ENCODE measurements around the gene BRD7.

The BRD7 gene

DNA sequence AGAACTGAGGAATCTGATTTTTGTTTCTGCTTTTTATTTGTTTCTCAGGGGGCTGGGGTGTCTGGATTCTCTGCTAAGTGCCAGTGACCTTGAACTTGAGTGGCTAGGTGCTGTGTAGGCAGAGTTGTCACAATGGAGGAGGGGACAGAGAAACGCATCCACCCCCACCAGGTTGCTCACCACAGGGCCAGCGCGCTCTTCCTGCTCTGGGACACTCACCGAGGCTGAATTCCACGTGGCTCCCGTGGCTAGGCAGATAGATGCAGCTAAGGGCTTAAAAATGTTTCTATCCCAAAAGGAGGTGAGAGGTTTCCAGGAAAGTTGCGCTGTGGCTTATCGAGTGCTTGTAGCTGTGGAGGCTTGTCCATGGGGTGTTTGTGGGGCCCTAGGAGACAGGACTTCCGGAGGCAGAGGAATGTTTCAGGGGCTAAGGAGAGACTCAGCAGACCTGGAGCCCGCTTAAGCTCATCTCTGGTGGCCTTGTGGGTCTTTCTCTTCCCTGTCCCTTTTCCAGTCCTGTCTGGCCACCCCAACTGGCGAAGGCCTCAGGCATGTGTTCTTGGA is 65.7 kb downstream of the BRD7 start:
- DNase-seq = no peak

DNA sequence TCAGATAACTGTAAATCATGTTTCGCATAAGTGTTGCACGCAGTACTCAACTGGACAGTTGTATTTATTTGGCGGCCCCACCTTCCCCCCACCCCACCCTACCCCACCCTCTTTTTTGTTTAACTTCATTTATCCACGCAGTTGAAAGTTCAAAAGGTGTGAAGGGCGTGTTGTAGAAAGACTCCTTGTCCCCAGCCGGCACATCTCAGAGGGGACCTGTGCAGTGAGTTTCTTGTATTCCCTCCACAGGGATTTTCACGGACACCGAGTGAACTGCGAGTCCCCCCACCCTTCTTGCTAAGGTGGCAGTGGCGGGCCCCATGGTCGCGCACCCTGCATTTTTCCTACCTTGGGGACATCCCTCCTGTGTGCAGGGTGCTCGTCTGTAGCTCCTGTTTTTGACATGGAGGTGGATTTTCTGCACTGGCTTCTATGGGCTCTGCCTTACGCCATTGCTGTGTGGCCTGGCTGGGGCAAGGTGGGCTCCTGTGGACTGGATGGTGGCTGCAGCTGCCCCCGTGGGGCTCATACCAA is 66.2 kb downstream of the BRD7 start:
- DNase-seq = no peak

DNA sequence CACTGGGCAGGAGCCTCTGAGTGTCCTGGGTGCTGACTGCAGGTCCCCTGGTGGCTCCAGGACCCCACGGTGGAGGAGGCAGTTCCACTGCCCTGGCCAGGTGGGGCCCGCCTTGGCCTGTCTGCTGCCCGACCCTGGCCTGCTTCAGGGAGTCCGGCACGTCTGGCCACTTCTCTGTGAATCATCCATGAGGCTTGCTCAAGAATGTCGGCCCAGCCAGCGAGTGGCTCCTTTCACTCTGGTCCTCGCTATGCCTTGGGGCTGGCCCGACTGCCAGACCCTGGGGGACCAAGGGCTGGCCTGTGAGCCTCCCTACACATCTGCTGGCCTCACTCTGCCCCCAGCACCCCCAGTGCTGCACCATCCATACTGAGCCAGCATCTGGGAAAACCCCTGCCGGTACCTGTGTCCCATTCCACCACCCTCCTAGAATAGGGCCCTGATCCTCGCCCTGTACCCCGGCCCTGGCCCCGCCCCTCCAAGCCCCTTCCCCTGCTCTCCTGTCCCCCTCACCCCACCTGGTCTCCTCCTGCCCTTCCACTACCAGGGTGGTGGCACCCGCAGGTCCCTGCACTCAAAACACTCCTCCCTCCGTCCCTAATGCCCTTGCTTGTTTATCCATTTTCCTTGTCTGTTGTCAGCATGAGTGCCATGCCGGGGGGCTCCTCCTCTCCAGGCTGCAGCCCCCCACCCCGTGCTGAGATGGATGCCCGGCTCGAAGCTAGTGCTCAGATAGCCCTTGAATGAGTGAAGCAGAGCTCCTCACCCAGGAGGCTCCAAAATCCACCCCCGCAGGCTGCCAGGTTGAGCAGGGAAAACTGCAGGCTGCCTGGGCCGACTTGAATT is 66.9 kb downstream of the BRD7 start:
- DNase-seq = no peak

DNA sequence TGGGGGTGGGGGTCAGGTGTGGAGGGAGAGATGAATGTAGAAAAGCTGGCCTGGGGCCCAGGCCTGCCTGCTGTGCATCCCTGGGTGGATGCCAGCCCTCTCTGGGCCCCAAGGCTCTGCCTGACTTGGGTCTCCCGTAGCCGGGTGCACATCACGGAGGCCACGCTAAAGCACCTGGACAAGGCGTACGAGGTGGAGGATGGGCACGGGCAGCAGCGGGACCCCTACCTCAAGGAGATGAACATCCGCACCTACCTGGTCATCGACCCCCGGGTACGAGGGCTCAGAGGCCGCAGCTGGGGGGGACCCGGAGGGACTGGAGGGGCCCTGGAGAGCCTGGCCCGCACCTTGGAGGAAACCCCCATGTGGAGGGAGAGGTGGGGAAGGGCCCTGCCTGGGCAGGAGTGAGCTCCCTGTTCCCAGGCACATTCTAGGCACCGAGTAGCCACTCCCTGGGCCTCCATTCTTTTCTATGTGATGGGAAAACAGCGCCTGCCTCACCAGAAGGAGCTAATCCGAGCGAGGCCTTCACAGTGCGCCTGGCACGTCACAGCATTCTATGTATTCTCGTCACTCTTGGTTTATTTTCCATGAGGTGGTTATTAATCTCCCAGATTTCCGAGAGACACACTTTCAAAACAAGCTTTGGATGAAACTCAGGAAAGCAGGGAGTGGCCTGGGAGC is 67.7 kb downstream of the BRD7 start:
- DNase-seq = no peak

DNA sequence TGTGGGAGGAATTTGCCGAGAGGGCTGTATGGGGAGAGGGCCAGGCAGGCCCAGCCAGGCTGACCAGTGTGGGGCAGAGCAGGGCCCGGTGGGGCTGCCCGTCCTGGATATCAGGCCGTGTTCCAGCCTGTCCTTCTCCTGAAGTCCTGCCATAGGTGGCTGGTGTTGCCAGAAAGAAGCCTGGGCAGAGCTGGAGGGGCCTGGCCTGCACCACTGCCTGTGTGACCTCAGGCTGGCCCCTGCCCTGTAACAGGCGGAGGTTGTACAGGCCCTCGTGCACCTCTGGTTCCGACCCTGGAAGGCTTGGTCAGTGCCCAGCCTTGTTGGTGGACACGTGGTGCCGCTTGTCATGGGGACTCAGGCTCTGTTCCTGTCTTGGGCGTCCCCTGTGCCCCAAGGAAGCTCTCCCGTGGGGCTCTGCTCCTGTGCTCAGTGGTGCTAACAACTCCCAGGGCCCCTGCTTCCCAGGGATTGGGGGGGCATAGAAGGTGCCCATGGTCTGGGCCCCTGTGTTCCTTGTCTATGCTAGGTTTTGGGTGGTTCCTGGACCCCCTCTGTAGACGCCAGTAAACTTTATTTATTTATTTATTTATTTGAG is 69.2 kb downstream of the BRD7 start:
- DNase-seq = no peak

DNA sequence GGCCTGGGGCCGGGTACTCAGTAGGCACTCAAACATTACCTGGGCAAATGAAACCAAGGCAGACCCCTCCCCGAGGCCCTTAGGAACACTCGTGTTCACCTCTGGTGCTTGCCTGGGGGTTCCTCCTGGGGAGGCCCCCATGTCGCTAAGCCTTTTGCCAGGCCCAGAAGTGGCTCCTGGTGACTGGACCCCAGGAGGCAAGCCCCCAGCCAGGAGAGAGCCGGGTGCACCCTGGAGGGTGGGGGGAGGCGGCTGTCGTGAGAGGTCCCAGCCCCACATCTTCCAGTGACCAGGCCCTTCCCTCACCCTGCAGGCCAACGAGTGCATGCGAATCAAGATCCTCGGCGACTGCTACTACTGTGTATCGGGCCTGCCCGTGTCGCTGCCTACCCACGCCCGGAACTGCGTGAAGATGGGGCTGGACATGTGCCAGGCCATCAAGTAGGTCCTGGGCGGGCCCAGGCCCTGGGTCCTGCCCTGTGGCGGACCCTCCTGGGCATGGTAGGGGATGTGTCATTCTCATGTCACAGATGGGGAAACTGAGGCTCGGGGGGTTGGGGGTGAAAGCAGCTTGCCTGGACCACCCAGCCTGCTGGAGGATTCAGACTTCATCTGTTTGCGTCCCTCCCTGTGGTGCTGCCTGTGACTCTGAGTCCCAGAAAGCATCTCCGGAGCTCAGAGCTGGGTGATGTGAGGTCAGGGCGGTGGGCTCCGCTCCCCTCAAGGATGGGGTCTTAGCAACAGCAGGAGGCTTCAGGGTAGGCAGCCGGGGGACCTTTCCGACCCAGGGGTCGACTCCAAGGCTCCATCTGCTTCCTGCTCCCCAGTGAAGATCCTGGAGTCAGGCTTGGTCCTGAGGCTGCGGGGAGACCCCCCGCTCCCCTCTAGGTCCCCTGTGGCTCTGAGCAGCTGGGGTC is 69.9 kb downstream of the BRD7 start:
- no peak for DNase-seq

DNA sequence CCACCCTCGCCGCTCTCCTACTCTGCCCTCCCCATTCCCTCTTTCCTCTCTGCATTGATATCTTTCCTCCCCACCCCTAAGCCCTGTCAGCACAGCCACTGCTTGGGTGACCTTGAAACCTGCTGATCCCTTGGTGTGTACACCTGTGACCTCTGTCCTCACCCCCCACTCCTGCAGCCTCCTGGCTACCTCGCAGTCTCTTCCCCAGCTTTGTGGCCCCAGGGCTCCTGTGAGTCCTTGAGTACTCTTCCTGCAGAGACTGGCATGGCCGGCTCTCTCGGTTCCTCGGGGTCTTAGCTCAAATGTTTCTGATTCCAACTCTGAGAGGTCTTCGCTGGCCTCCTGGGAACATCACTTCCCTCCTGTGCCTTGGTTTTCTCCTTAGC is 70.7 kb downstream of the BRD7 start:
- DNase-seq = no peak

DNA sequence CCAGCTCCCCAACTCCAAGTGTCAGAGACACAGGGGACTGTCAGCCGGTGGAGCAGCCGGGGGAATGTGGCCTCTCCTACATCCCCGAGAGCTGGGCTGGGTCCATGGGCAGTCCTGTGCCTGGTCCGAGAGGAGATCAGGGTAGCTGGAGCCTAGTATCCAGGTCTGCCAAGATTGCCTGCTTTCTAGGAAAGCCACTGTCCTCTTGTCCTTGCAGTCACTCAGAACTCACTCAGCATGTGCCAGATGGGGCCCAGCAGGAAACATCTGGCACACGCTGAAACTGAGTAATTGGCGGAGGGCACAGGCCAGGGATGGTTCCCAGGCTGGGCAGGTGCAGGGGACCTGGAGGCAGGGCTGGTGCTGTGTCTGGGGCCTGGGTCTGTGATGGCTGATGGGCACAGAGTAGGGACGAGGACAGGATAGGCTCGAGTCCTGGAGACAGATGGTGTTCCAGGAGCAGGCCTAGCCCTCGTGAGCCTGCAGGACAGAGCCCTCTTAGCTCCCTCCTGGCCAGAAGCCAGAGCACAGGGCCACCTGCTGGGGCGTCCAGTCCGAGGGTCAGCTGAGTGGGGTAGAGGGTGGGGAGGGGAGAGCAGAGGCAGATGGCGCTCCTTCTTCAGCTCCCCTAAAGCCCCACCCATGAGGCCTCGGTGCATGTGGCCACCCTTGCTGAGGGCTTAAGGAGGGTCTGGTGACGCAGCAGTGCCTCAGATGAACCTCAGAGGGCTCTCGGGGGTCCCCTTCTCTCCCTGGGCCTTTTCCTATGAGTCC is 71.3 kb downstream of the BRD7 start:
- DNase-seq = peak; percentile 29

DNA sequence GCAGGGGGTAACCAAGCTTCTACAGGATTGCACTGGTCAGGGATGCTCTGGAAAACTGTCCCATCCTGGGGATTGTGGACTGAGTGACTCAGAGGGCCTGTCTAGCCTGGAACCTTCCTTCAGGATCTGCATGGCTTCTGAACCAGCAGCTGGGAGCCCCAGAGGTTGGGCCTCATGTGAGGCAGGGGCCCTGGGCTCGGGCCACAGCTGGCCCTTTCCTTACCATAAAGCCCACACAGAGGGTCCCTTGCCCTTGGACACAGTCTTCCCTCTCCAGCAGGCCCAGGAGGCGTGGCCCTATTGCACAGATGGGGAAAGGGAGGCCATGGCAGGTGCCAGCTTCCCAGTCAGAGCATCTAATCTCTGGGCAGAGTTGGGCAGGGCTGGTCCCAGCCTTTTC is 72.0 kb downstream of the BRD7 start:
- no peak for DNase-seq

DNA sequence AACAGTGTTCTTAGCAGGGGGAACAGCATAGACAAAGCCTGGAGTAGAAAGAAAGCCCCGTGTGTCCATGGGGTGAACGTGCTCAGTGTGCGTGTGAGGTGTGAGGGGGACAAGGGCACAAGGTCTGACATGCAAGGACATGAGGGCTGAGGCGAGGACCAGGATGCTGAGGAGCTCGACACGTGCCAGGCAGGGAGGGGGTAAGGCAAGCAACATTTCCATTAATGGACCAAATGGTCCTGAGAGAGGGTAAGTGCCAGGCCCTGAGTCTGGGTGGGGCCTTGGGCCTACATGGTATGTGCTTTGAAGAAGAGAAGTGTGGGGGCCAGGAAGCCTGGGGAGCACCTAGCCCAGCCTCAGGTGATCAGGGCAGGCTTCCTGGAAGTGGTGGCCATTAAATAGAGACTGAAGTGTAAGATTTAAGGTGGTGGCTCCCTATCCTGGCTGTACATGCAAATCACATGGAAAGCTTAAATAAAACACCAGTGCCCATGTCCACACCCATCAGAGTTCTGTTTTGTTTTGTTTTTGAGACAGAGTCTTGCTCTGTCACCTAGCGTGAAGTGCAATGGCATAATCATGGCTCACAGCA is 73.2 kb downstream of the BRD7 start:
- no peak for DNase-seq

DNA sequence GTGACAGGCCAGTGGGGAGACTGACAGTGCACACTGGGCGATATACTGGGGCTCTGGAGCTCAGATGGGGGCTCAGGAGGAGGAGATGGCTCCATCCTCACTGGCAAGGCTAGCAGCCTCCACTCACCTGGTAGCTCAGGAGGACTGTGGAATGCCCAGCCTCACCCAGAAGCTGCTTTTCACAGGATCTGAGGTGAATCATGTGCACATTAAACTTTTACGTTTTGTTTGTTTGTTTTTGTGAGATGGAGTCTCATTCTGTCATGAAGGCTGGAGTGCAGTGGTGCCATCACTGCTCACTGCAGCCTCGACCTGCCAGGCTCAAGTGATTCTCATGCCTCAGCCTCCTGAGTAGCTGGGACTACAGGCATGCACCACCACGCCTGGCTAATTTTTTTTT is 73.8 kb downstream of the BRD7 start:
- DNase-seq = no peak

DNA sequence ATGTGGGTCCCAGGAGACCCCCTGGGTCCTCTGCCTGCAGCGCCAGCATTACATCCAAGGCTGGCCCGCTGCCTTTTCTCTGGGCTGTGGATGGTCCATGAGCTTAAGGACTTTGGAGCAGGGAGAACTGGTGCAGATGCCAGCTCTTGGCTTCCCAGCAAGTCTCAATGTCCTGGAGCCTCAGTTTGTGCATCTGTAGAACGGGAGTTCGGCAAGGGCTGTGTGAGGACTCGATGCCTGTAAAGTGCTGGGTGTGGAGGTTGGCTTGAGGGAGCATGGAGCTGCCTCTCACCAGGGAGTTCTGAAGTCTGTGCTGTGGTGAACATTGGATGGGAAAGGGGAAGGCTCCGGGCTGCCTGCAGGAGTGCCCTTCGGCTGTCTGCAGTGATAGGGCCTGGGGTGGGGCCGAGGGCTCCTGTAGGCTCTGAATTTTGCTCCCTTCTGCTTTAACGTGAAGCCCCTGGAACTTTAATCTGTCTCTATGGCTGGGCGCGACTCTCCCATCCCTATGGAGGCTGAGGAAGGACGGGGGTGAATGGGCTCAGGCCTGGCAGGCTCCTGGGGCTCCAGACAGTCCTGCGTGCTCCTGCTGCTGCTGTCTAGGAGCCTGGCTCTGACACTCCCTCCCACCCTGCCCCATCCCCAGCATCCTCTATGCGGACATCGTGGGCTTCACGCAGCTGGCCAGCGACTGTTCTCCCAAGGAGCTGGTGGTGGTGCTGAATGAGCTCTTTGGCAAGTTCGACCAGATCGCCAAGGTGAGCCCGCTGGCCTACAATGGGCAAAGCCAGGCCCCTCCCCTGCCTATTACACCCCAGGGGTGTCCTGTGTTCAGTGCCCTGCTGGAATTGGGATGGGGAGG is 74.6 kb downstream of the BRD7 start:
- no peak for DNase-seq

DNA sequence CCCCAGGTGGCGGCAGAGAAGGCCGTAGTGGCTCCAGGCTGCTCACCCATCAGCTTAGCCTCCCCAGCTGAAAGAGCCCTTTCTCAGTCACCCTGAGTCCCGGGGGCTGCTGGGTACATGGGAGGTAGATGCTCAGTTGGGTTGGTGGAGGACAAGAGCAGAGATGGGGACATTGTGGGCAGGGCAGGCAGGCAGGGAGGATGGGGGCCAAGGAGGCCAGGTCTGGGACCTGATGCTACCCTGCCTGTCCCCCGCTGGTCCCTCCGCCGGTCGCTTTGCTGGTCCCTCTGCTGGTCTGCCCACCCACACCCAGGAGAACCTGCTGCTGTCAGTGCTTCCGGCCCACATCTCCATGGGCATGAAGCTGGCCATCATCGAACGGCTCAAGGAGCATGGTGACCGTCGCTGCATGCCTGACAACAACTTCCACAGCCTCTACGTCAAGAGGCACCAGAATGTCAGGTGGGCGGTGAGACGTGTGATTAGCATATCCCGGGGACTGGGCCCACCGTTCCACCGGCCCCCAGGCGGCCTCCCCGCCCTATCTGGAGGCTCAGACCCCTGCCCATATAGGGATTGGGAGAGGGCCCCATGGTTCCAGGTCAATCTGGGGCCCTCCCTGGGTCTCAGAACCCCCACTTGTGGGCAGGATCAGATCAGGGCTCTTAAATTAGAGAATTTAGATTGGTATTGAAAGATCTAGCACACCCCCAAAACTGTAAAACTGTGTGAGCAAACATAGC is 75.6 kb downstream of the BRD7 start:
- DNase-seq = no peak

DNA sequence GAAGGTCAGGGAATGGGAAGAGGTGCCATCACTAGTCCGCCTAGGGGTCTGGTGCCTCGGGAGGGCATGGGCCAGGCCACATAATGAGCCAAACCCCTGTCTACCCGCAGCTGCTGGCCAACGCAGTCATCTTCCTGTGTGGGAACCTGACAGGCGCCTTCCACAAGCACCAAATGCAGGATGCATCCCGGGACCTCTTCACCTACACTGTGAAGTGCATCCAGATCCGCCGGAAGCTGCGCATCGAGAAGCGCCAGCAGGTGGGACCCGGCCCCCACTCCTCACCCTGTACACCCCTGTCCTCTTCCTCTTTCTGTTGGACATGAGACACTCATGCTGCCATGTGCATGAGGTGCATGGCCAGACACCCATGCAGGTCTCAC is 76.2 kb downstream of the BRD7 start:
- DNase-seq = no peak

DNA sequence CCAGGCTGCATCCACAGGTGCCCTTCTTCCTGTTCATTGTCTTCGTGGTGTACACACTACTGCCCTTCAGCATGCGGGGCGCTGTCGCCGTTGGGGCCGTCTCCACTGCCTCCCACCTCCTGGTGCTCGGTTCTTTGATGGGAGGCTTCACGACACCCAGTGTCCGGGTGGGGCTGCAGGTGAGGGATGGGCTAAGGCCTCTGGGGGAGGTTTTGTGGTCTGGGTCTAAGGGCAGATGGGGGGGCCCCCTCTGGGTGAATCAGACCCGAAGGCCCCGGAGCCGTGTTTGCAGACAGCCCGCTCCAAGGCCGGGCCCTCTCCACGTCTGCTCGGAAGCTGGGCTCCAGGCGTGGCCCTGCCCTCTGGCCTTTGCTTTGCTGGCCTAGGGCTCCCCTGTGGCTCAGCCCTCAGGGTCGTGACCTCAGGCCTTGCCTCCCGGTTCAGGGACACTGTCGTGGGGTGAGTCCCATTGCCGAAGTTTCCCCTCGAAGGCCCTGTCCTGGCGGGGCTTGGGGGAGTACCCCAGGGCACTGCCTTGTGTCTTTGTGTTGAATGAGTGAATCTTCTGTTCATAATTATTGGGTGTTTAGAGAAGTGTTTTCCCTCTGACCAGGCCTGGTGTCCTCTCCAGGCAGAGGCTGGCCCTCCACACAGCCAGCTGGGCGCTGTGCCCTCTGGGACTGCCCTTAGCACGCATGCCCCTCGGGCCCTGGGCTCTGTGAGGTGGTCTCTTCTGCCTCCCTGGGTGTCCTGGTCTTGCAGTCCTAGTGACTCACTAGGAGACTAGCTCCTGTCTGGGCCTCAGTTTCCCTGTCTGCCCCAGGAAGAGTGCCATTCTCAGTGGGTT is 76.8 kb downstream of the BRD7 start:
- DNase-seq = no peak

DNA sequence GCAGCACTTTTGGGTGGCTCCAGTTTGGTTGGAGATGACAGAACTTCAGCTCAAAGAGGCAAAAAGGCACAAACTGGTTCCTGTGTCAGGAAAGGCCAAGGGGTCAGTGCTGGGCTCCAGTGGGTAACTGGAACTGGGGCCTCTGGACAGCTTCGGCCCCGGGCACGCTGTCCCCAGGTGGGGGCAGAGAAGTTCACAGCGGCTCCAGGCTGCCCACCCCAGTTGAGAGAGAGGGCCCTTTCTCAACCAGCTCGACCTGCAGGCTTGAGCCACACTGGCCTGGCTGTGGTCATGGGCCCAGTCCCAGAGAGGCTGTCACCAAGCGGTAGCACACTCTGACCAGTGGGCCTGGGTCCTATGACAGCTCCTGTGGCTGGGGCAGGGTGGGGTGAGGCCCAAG is 77.9 kb downstream of the BRD7 start:
- no peak for DNase-seq

DNA sequence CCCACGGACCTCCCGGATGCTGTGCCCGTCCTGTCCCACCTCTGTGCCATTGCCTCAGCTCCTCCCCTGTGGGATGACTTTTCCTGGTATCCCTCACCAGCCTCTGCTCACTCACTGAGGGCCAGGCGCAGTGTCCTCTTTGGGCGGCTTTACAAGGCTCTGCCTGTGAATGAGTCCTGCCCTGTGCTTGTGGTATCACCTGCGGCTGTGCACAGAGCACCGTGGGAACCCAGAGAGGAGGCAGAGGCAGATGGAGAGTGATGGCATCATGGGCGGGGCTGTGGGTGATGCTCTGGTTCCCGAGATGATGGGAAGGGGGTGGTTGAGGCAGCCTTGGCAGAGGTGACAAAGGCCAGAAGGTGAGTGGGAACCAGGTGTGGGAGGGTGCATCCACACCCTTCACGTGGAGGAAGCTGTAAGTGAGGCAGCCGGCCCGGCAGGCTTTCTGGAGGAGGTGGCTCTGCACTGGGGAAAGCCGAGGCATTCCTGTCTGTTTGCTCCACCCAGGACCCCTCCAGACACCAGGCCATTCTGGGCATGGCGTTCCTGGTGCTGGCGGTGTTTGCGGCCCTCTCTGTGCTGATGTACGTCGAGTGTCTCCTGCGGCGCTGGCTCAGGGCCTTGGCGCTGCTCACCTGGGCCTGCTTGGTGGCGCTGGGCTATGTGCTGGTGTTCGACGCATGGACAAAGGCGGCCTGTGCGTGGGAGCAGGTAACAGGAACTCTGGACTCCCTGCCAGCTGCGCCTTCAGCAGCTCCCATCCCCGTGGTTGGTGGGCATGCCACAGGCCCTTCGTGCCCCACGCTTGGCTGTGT is 78.6 kb downstream of the BRD7 start:
- DNase-seq = no peak

DNA sequence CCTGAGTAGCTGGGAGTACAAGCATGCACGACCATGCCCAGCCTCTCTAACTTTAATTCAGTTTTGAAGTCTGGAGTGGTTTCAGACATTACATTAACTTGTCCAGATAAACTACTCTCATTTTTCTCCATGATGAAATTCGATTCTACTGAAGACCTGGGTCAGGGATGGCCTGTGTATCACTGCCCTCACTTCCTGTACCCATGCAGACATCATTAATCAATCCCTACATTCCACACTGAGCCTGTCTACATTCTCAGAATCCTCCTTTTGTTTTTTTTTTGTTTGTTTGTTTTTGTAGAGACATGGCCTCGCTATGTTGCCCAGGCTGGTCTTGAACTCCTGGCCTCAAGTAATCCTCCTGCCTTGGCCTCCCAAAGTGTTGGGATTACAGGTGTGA is 79.9 kb downstream of the BRD7 start:
- no peak for DNase-seq
